ENCODE data around the gene NLN.

NLN gene

DNA sequence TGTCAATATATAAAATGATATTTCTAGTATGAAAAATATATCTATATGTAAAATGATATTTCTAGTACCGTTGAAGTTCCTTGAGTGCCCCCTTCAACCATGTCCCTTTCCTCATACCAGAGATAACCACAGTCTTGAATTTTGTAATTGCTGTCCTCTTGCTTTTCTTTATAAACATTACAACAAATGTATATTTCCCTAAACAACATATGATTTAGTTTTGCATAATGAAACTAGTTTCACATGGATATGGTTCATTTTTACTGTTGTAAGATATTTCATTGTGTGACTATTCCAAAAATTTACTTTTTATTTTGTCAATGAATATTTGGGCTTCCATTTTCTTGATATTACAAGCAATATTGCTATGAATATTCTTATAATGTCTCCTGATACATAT lies 14.0 kb downstream of the NLN start:
- H3K27ac ChIP-seq, result no peak overlapping the region
- TF ChIP-seq, protein P1, sequence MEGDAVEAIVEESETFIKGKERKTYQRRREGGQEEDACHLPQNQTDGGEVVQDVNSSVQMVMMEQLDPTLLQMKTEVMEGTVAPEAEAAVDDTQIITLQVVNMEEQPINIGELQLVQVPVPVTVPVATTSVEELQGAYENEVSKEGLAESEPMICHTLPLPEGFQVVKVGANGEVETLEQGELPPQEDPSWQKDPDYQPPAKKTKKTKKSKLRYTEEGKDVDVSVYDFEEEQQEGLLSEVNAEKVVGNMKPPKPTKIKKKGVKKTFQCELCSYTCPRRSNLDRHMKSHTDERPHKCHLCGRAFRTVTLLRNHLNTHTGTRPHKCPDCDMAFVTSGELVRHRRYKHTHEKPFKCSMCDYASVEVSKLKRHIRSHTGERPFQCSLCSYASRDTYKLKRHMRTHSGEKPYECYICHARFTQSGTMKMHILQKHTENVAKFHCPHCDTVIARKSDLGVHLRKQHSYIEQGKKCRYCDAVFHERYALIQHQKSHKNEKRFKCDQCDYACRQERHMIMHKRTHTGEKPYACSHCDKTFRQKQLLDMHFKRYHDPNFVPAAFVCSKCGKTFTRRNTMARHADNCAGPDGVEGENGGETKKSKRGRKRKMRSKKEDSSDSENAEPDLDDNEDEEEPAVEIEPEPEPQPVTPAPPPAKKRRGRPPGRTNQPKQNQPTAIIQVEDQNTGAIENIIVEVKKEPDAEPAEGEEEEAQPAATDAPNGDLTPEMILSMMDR (conservative IDR thresholded peaks at IDR 0.05), result no peak

DNA sequence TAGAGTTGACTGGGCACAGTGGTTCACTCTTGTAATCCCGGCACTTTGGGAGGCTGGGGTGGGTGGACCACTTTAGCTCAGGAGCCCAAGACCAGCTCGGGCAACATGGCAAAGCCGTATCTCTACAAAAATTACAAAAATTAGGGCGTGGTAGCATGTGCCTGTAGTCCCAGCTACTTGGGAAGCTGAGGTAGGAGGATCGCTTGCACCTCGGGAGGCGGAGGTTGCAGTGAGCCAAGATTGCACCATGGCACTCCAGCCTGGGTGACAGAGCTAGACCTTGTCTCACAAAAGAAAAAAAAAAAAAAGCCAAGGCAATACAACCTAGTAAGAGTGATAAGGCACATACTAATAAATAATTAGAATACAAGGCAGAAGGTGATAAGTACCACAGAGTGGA lies 15.8 kb downstream of the NLN start:
- H3K27ac ChIP-seq, result no peak overlapping the region
- TF ChIP-seq, protein P1 (conservative IDR thresholded peaks at IDR 0.05), result no peak

DNA sequence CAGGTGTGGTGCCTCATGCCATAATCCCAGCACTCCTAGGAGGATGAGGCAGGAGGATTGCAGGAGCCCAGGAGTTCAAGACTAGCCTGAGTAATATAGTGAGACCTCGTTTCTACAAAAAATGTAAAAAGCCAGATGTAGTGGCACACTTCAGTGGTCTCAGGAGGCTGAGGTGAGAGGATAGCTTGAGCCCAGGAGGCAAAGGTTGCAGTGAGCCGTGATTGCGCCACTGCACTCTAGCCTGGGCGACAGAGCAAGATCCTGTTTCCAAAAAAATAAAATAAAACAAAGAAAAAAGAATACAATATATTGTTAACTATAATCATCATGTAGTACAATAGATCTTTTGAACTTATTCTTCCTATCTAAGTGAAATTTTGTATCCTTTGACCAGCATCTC lies 16.3 kb downstream of the NLN start:
- TF ChIP-seq, protein P1 (conservative IDR thresholded peaks at IDR 0.05), result no peak
- no peak overlapping the region for H3K27ac ChIP-seq

DNA sequence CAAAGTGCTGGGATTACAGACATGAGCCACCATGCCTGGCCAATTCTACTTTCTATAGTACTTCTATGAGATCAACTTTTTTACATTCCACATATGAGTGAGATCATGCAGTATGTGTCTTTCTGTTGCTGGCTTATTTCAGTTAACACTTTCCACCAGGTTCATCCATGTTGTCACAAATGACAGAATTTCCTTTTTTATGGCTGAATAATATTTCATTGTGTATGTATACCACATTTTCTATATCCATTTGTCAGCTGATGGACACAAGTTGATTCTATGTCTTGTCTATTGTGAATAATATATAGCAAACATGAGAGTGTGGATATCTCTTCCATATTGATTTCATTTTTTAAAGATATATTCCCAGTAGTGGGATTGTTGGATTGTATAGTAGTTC lies 17.2 kb downstream of the NLN start:
- H3K27ac ChIP-seq, result no peak overlapping the region
- TF ChIP-seq, protein P1 (conservative IDR thresholded peaks at IDR 0.05), result no peak

DNA sequence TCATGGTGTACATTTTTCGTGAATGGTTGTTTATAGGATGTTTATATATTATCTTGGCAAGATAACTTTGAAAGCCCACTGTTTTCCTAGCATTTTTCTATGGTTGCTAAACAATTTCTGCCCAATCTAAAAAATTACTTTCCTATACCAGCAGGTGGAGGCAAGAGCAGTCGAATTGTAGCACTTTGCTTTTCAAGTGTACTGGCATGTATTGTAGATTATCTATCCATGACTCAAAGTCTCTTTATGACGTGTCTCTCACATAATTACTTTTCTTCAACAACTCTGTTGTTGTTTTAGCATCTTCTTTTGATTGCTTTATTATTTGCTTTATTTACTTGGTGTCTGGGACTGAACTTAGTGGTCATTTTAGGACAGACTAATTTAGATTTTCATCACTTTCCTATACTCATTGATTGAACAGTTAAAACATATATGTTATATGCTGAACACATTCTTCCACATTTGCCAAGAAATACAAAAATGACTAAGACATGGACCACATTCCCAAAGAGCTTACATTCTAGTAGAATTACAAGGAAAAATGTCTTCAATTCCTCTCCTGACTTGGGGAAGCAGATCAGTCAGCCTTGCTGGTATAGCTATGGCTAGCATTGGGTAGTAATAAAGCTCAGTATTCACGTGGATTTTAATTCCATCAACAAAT lies 20.7 kb downstream of the NLN start:
- H3K27ac ChIP-seq, result no peak overlapping the region
- TF ChIP-seq, protein P1 (conservative IDR thresholded peaks at IDR 0.05), result peak; percentile 79

DNA sequence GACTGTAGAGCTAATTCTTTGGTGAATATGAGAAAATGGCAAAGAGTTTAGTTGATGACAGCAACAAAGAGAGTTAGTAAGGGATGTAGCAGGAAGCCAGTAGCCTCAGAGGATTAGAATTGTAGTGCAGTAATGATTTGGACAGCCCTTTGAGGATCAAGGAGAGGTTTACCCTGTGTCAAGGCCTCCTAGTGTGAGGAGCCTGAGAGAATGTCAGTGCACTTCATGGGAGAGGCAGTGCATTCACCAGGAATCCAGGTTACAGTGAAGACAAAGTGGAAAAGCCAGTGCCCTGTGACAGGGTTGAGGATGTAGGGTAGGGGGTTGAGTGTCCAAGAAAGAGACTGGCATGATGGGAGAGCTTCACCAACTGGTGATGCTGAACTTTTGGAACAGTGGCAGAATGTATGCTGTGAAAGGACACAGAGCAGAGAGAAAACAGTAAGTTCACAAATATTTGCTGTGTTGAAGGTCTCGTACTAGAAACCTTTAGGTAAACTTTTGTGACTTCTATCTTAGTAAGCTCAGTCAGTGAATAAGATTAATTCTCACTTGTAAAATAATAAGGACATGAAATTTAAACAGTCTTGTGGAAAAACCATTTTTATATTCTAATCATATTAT lies 27.3 kb downstream of the NLN start:
- H3K27ac ChIP-seq, result peak overlapping the region; percentile 16
- TF ChIP-seq, protein P1 (conservative IDR thresholded peaks at IDR 0.05), result no peak

DNA sequence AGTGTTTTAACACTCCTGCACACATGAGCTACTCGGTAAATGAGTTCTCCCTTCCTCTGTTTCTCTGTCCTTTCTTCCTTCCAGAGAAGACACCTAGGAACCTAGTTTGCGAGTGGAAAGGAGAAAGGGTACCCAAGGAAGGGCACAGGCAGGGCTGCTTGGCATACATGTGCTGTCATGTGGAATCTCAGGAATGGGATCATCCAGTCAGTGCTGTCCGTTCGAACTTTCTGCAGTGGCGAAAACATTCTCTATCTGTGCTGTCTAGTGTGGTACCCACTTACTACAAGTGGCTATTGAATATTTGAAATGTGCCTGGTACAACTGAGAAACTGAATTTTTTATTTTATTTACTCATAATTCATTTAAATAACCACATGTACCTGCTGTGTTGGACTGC lies 28.0 kb downstream of the NLN start:
- TF ChIP-seq, protein P1 (conservative IDR thresholded peaks at IDR 0.05), result no peak
- peak overlapping the region; percentile 16 for H3K27ac ChIP-seq
